Stimulated activated CD8-positive, alpha-beta memory T cell treated with anti-CD3 and anti-CD28 coated beads, Interleukin-4, amount 100 ng/mL, for 48 hours (primary cell): ENCODE results near the gene CAMSAP3.
"Not testable (repeated sequence)": the region's sequence is repeated elsewhere in the genome, so short reads cannot be mapped to it uniquely, and the experiment has no call there.

ENCODE experiments used
- DNase-seq: peaks from one replicate; pipeline ENCODE4 v3.0.0-alpha.2; 2020

The CAMSAP3 gene

GRCh38 chr19:7595466-7596133 is at the start of gene CAMSAP3:
TSS of gene CAMSAP3 (plus strand) at chr19:7595863. CDS start at chr19:7596003, 140 bp downstream.
- peak; percentile 66 for DNase-seq

- no peak for DNase-seq
Measured at GRCh38 chr19:7545904-7546303, 49.8 kb upstream of the CAMSAP3 start.

- DNase-seq = no peak
Measured at GRCh38 chr19:7547159-7547558, 48.5 kb upstream of the CAMSAP3 start.

GRCh38 chr19:7549429-7550148 is 46.1 kb upstream of the CAMSAP3 start:
- no peak for DNase-seq

GRCh38 chr19:7550169-7550770 is 45.4 kb upstream of the CAMSAP3 start:
- DNase-seq = no peak

GRCh38 chr19:7550987-7551761 is 44.5 kb upstream of the CAMSAP3 start:
- peak; percentile 56 for DNase-seq

- no peak for DNase-seq
Measured at GRCh38 chr19:7552781-7553180, 42.9 kb upstream of the CAMSAP3 start.

GRCh38 chr19:7554565-7554964 is 41.1 kb upstream of the CAMSAP3 start:
- no peak for DNase-seq

GRCh38 chr19:7554990-7555864 is 40.4 kb upstream of the CAMSAP3 start:
- peak; percentile 66 for DNase-seq

- DNase-seq = no peak
Measured at GRCh38 chr19:7556696-7557315, 38.9 kb upstream of the CAMSAP3 start.

- DNase-seq = no peak
Measured at GRCh38 chr19:7558667-7559066, 37.0 kb upstream of the CAMSAP3 start.

- no peak for DNase-seq
Measured at GRCh38 chr19:7559102-7559501, 36.6 kb upstream of the CAMSAP3 start.

GRCh38 chr19:7560255-7560654 is 35.4 kb upstream of the CAMSAP3 start:
- no peak for DNase-seq

- DNase-seq = no peak
Measured at GRCh38 chr19:7561325-7561724, 34.3 kb upstream of the CAMSAP3 start.

- DNase-seq = no peak
Measured at GRCh38 chr19:7562646-7563393, 32.8 kb upstream of the CAMSAP3 start.

- no peak for DNase-seq
Measured at GRCh38 chr19:7564866-7565265, 30.8 kb upstream of the CAMSAP3 start.

GRCh38 chr19:7565332-7565731 is 30.3 kb upstream of the CAMSAP3 start:
- DNase-seq = no peak

- DNase-seq = no peak
Measured at GRCh38 chr19:7570761-7571160, 24.9 kb upstream of the CAMSAP3 start.

- DNase-seq = no peak
Measured at GRCh38 chr19:7575434-7576040, 20.1 kb upstream of the CAMSAP3 start.

- not testable (repeated sequence) for DNase-seq
Measured at GRCh38 chr19:7577422-7577821, 18.2 kb upstream of the CAMSAP3 start.

GRCh38 chr19:7578127-7578526 is 17.5 kb upstream of the CAMSAP3 start:
- DNase-seq = no peak
